Measurements from ENCODE around the gene UQCC2.

- TF ChIP-seq FOXP2 (optimal IDR thresholded peaks at IDR 0.05; ENCODE audit: borderline replicate concordance, extremely low read depth, extremely low read length, insufficient read depth) (no peak), SIN3A (IDR thresholded peaks at IDR 0.05; ENCODE audit: borderline replicate concordance, insufficient read depth, low read length) (no peak)
These were observed 19.9 kb downstream of the UQCC2 start for GRCh38 chr6:33691456-33692077.
